Smooth muscle cell (in vitro differentiated cells): ENCODE data around the gene AGXT2. TPM values are rescaled to one million over a fixed set of nuclear protein-coding genes. Genes with fewer than 3 reads are reported as not detected.

Experiments
- DNase-seq: peaks from one replicate; lab custom pipeline; 2025; ENCODE audit not compliant: unreplicated experiment; lab: John Stamatoyannopoulos, UW
- H2AFZ ChIP-seq: fragments of 200-600 bp; sonication (generic); 2 replicates; pipeline ENCODE4 v1.6.0; 2016; ENCODE audit warnings: antibody characterized with exemption, low read depth, mild to moderate bottlenecking
- H3F3A ChIP-seq: fragments of 200-600 bp; sonication (generic); 2 replicates; pipeline ENCODE4 v1.6.0; 2017; ENCODE audit warnings: antibody characterized with exemption, low read depth
- H3K27ac ChIP-seq: fragments of 200-600 bp; sonication (generic); 2 replicates; pipeline ENCODE4 v1.5.1; 2016; ENCODE audit warnings: low read depth, mild to moderate bottlenecking
- H3K27me3 ChIP-seq: fragments of 200-600 bp; sonication (generic); 2 replicates; pipeline ENCODE4 v1.6.1; 2016; ENCODE audit warnings: low read depth, mild to moderate bottlenecking
- H3K36me3 ChIP-seq: fragments of 200-600 bp; sonication (generic); 2 replicates; pipeline ENCODE4 v1.5.1; 2016; ENCODE audit warnings: low read depth
- H3K4me1 ChIP-seq: fragments of 200-600 bp; sonication (generic); 2 replicates; pipeline ENCODE4 v1.5.1; 2016; ENCODE audit warnings: low read depth
- H3K4me2 ChIP-seq: fragments of 200-600 bp; sonication (generic); 2 replicates; pipeline ENCODE4 v1.6.0; 2016; ENCODE audit warnings: mild to moderate bottlenecking
- H3K4me3 ChIP-seq: fragments of 200-600 bp; sonication (generic); 2 replicates; pipeline ENCODE4 v1.5.1; 2016; ENCODE audit warnings: mild to moderate bottlenecking
- H3K79me2 ChIP-seq: fragments of 200-600 bp; sonication (generic); 2 replicates; pipeline ENCODE4 v1.6.0; 2016; ENCODE audit warnings: low read depth, mild to moderate bottlenecking
- H3K9ac ChIP-seq: fragments of 200-600 bp; sonication (generic); 2 replicates; pipeline ENCODE4 v1.6.0; 2016; ENCODE audit warnings: low read depth
- H3K9me3 ChIP-seq: fragments of 200-600 bp; sonication (generic); replicated peaks from 2 replicates; pipeline ENCODE4 v1.5.1; 2016; ENCODE audit warnings: low read depth
- H4K20me1 ChIP-seq: fragments of 200-600 bp; sonication (generic); 2 replicates; pipeline ENCODE4 v1.6.0; 2016; ENCODE audit warnings: low read depth
- CTCF ChIP-seq: fragments of 200-600 bp; sonication (generic); IDR thresholded peaks from 2 replicates; pipeline ENCODE4 v1.5.1; 2017; ENCODE audit warnings: borderline replicate concordance, mild to moderate bottlenecking, antibody characterized with exemption; ENCODE audit not compliant: insufficient read depth, poor library complexity, severe bottlenecking
- WGBS: methylation state at CpG from one replicate; pipeline ENCODE4 v1.1.7; 2016; ENCODE audit warnings: low lambda C conversion rate; 5-methylcytosine and 5-hydroxymethylcytosine counted together
- polyA plus RNA-seq: library from polyadenylated mRNA; unstranded; fragments of >200 nt; fragmentation: Nextera tagmentation; extraction: Ambion mirVana; gene quantifications from 2 replicates; pipeline ENCODE4 v1.2.1, GENCODE V29; 2016
- total RNA-seq: library from RNA; depleted of rRNA; stranded (reverse); fragments of >200 nt; gene quantifications from 2 replicates; pipeline ENCODE4 v1.2.3, GENCODE V29; 2014

The AGXT2 gene
- total and polyA plus RNA-seq, 2 experiments from 2014 or later: not detected

- Histone ChIP-seq H3F3A (no peaks in the 10 kb centered on the region), H4K20me1 (no peaks in the 10 kb centered on the region), H3K27ac (no peak overlapping the region), H3K36me3 (no peaks in the 10 kb centered on the region), H3K4me3 (no peak overlapping the region), H3K27me3 (no peaks in the 10 kb centered on the region), H3K9me3 (no peaks in the 10 kb centered on the region), H3K4me2 (no peak overlapping the region), H2AFZ (no peak overlapping the region), H3K79me2 (no peaks in the 10 kb centered on the region), H3K9ac (no peak overlapping the region), H3K4me1 (no peaks in the 10 kb centered on the region)
- DNase-seq: no peak
- WGBS: 56% methylated on average over 2 of the region's 2 CpGs
- no peak for TF ChIP-seq CTCF
Observed at GRCh38 chr5:35056686-35057085, 8.9 kb upstream of the AGXT2 start.

GRCh38 chr5:35052838-35053237, 5.1 kb upstream of the AGXT2 start:
- H3K4me3 ChIP-seq: no peak overlapping the region
- H3K9me3 ChIP-seq: no peaks in the 10 kb centered on the region
- no peak for TF ChIP-seq CTCF
- no peaks in the 10 kb centered on the region for H3K4me1 ChIP-seq
- no peaks in the 10 kb centered on the region for H4K20me1 ChIP-seq
- no peaks in the 10 kb centered on the region for H3K36me3 ChIP-seq
- H3F3A ChIP-seq: no peaks in the 10 kb centered on the region
- H3K27ac ChIP-seq: no peak overlapping the region
- no peak overlapping the region for H2AFZ ChIP-seq
- H3K27me3 ChIP-seq: no peaks in the 10 kb centered on the region
- H3K79me2 ChIP-seq: no peaks in the 10 kb centered on the region
- WGBS: 86% methylated on average over 4 of the region's 4 CpGs
- H3K9ac ChIP-seq: no peak overlapping the region
- no peak overlapping the region for H3K4me2 ChIP-seq
- DNase-seq: no peak

GRCh38 chr5:35050541-35051126, 2.9 kb upstream of the AGXT2 start:
- H4K20me1 ChIP-seq: no peaks in the 10 kb centered on the region
- no peak overlapping the region for H3K4me2 ChIP-seq
- no peak for DNase-seq
- H3K27ac ChIP-seq: no peak overlapping the region
- no peaks in the 10 kb centered on the region for H3K79me2 ChIP-seq
- no peaks in the 10 kb centered on the region for H3F3A ChIP-seq
- H3K36me3 ChIP-seq: no peaks in the 10 kb centered on the region
- TF ChIP-seq CTCF: no peak
- 93% methylated on average over 3 of the region's 3 CpGs for WGBS
- no peaks in the 10 kb centered on the region for H3K9me3 ChIP-seq
- H3K4me3 ChIP-seq: no peak overlapping the region
- no peak overlapping the region for H3K9ac ChIP-seq
- no peaks in the 10 kb centered on the region for H3K27me3 ChIP-seq
- H3K4me1 ChIP-seq: no peaks in the 10 kb centered on the region
- H2AFZ ChIP-seq: no peak overlapping the region

GRCh38 chr5:35048910-35049309, 1.2 kb upstream of the AGXT2 start:
- no peaks in the 10 kb centered on the region for H3K79me2 ChIP-seq
- 96% methylated on average over 1 of the region's 1 CpG for WGBS
- DNase-seq: no peak
- TF ChIP-seq CTCF: no peak
- H3K27ac ChIP-seq: no peak overlapping the region
- H3K9ac ChIP-seq: no peak overlapping the region
- H3K4me2 ChIP-seq: no peak overlapping the region
- H3K9me3 ChIP-seq: no peaks in the 10 kb centered on the region
- no peak overlapping the region for H3K4me3 ChIP-seq
- H3F3A ChIP-seq: no peaks in the 10 kb centered on the region
- H3K4me1 ChIP-seq: no peaks in the 10 kb centered on the region
- H4K20me1 ChIP-seq: no peaks in the 10 kb centered on the region
- no peaks in the 10 kb centered on the region for H3K27me3 ChIP-seq
- H3K36me3 ChIP-seq: no peaks in the 10 kb centered on the region
- no peak overlapping the region for H2AFZ ChIP-seq
